OCI-LY1 (cell line): ENCODE data around the gene SLC7A6OS.

ENCODE experiments used
- H2AFZ ChIP-seq: fragments of 200-600 bp; sonication (generic), shearing (Covaris generic); 2 replicates; pipeline ENCODE4 v1.6.0; 2014; ENCODE audit warnings: antibody characterized with exemption, mild to moderate bottlenecking, low read length
- H3F3A ChIP-seq: fragments of 200-600 bp; sonication (generic), shearing (Covaris generic); 2 replicates; pipeline ENCODE4 v1.6.0; 2014; ENCODE audit warnings: mild to moderate bottlenecking, antibody characterized with exemption, low read length, moderate library complexity; ENCODE audit not compliant: insufficient read depth
- H3K27ac ChIP-seq: fragments of 200-600 bp; sonication (generic); 2 replicates; pipeline ENCODE4 v1.5.1; 2014; ENCODE audit warnings: low read length, mixed run types, mild to moderate bottlenecking, low read depth; ENCODE audit not compliant: poor library complexity, severe bottlenecking
- H3K27me3 ChIP-seq: fragments of 200-600 bp; sonication (generic); 2 replicates; pipeline ENCODE4 v1.6.0; 2014; ENCODE audit warnings: antibody characterized with exemption, mild to moderate bottlenecking, low read length, moderate library complexity; ENCODE audit not compliant: insufficient read depth
- H3K36me3 ChIP-seq: fragments of 200-600 bp; sonication (generic); 2 replicates; pipeline ENCODE4 v1.6.1; 2014; ENCODE audit warnings: mild to moderate bottlenecking, antibody characterized with exemption, low read length, moderate library complexity, mixed read lengths; ENCODE audit not compliant: insufficient read depth
- H3K4me1 ChIP-seq: fragments of 200-600 bp; sonication (generic); 2 replicates; pipeline ENCODE4 v1.5.1; 2014; ENCODE audit warnings: mild to moderate bottlenecking, low read length, moderate library complexity; ENCODE audit not compliant: insufficient read depth, severe bottlenecking
- H3K4me2 ChIP-seq: fragments of 200-600 bp; sonication (generic), shearing (Covaris generic); 2 replicates; pipeline ENCODE4 v1.6.1; 2014; ENCODE audit warnings: low read length
- H3K4me3 ChIP-seq: fragments of 200-600 bp; sonication (generic); 2 replicates; pipeline ENCODE4 v1.5.1; 2014; ENCODE audit warnings: low read length, low read depth, mild to moderate bottlenecking, mixed read lengths; ENCODE audit not compliant: poor library complexity, severe bottlenecking
- H3K79me2 ChIP-seq: fragments of 200-600 bp; shearing (Covaris generic); 2 replicates; pipeline ENCODE4 v1.6.1; 2016; ENCODE audit warnings: mixed run types, low read length, mixed read lengths; ENCODE audit not compliant: insufficient read depth
- H3K9ac ChIP-seq: fragments of 200-600 bp; sonication (generic), shearing (Covaris generic); 2 replicates; pipeline ENCODE4 v1.6.1; 2014; ENCODE audit warnings: mild to moderate bottlenecking, low read length, mixed read lengths
- H3K9me2 ChIP-seq: fragments of 200-600 bp; sonication (generic), shearing (Covaris generic); 2 replicates; pipeline ENCODE4 v1.6.1; 2014; ENCODE audit warnings: low read depth, mild to moderate bottlenecking, low read length, mixed read lengths
- H3K9me3 ChIP-seq: fragments of 200-600 bp; shearing (Covaris generic); 2 replicates; pipeline ENCODE4 v1.6.1; 2014; ENCODE audit warnings: low read length, mixed read lengths
- H4K20me1 ChIP-seq: fragments of 200-600 bp; sonication (generic), shearing (Covaris generic); 2 replicates; pipeline ENCODE4 v1.6.0; 2016; ENCODE audit warnings: mild to moderate bottlenecking, low read length; ENCODE audit not compliant: insufficient read depth
- EZH2 ChIP-seq: fragments of 200-600 bp; sonication (generic), shearing (Covaris generic); IDR thresholded peaks from 2 replicates; pipeline ENCODE4 v1.8.0; 2017; ENCODE audit warnings: borderline replicate concordance, mixed run types, mild to moderate bottlenecking, antibody characterized with exemption, low read length, moderate library complexity, mixed read lengths
- TF ChIP-seq, protein P1 (sequence below): fragments of 200-600 bp; sonication (generic), shearing (Covaris generic); IDR thresholded peaks from 2 replicates; pipeline ENCODE4 v1.5.1; 2017; ENCODE audit warnings: mild to moderate bottlenecking, antibody characterized with exemption, low read length, moderate library complexity, mixed read lengths

SLC7A6OS gene

DNA sequence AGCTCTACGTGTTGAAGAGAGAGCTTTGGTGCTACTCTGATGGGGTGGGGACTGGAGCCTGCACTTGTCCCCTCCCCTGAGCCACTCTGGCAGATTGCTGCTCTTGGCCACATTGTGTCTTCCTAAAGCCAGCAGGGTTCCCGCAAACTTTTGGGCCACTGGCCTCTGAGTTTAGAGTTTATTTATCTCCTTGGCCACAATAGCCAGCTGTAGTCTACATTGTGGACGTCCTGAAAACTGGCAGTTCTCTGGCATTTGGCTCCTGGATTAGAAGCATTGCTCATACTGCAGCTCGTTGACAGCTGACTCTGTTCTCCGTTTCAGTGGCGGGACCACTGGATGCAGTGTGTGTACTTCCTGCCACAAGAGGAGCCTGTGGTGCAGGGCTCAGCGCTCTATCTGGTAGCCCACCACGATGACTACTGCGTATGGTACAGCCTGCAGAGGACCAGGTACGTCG is 34.6 kb upstream of the SLC7A6OS start:
- Histone ChIP-seq H4K20me1 (no peaks in the 10 kb centered on the region), H3K4me1 (peaks cover 18% of the 10 kb centered on the region), H3K79me2 (no peaks in the 10 kb centered on the region), H3K36me3 (peaks cover 89% of the 10 kb centered on the region), H3K9ac (no peak overlapping the region), H3K4me2 (no peak overlapping the region), H3K27me3 (no peaks in the 10 kb centered on the region), H3K27ac (no peak overlapping the region), H3K9me3 (no peaks in the 10 kb centered on the region), H2AFZ (no peak overlapping the region), H3K4me3 (no peak overlapping the region), H3K9me2 (no peaks in the 10 kb centered on the region), H3F3A (no peaks in the 10 kb centered on the region)
- TF ChIP-seq EZH2: no peak
- TF ChIP-seq, protein P1, sequence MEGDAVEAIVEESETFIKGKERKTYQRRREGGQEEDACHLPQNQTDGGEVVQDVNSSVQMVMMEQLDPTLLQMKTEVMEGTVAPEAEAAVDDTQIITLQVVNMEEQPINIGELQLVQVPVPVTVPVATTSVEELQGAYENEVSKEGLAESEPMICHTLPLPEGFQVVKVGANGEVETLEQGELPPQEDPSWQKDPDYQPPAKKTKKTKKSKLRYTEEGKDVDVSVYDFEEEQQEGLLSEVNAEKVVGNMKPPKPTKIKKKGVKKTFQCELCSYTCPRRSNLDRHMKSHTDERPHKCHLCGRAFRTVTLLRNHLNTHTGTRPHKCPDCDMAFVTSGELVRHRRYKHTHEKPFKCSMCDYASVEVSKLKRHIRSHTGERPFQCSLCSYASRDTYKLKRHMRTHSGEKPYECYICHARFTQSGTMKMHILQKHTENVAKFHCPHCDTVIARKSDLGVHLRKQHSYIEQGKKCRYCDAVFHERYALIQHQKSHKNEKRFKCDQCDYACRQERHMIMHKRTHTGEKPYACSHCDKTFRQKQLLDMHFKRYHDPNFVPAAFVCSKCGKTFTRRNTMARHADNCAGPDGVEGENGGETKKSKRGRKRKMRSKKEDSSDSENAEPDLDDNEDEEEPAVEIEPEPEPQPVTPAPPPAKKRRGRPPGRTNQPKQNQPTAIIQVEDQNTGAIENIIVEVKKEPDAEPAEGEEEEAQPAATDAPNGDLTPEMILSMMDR: no peak

DNA sequence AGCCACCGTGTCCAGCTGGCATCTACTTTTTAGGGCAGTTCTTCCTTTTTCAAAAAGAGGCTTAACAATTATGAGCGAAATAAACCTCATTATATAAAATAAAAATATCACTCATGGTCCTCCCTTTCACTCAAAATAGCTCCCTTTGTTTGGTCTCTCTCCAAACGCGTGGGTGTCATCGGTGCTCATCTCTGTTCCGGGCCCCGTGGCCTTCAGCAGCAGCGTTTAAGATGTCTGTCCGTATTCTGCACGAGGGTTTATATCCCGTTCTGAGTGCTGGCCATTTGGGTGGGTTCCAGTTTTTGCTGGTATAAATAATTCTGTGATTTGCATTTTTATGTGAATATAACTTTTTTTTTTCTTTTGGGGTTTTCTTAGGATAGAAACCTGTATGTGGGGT is 33.5 kb upstream of the SLC7A6OS start:
- Histone ChIP-seq H3K27ac (no peak overlapping the region), H3K79me2 (no peaks in the 10 kb centered on the region), H3K27me3 (no peaks in the 10 kb centered on the region), H3K4me2 (no peak overlapping the region), H3F3A (no peaks in the 10 kb centered on the region), H3K36me3 (peaks cover 89% of the 10 kb centered on the region), H2AFZ (no peak overlapping the region), H3K9me3 (no peaks in the 10 kb centered on the region), H3K9ac (no peak overlapping the region), H3K4me1 (peaks cover 18% of the 10 kb centered on the region), H3K9me2 (no peaks in the 10 kb centered on the region), H3K4me3 (no peak overlapping the region), H4K20me1 (no peaks in the 10 kb centered on the region)
- TF ChIP-seq EZH2: no peak
- TF ChIP-seq, protein P1: no peak

DNA sequence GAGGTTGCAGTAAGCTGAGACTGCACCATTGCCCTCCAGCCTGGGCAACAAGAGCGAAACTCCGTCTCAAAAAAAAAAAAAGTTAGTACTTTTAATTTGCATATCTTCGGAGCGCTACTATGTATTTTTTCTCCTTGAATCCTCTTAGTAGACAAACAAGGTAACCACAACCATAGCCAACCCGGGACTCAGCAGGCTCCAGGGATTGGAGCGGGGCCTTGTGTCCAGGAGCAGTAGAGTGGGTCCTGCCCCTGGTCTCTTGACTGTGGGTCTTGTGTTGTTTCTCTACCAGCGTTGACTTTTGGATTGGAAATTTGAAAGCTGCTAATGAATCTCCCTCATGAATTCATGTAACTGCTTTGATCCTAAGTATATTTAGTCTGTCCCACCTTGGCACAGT is 32.4 kb upstream of the SLC7A6OS start:
- Histone ChIP-seq H3K4me2 (no peak overlapping the region), H2AFZ (no peak overlapping the region), H3K9me3 (no peaks in the 10 kb centered on the region), H3K4me3 (no peak overlapping the region), H3F3A (no peaks in the 10 kb centered on the region), H3K79me2 (no peaks in the 10 kb centered on the region), H3K27ac (no peak overlapping the region), H3K36me3 (peaks cover 90% of the 10 kb centered on the region), H3K27me3 (no peaks in the 10 kb centered on the region), H3K9me2 (no peaks in the 10 kb centered on the region), H3K4me1 (peaks cover 18% of the 10 kb centered on the region), H4K20me1 (no peaks in the 10 kb centered on the region), H3K9ac (no peak overlapping the region)
- TF ChIP-seq EZH2: no peak
- TF ChIP-seq, protein P1: no peak
